Trophoblast cell (in vitro differentiated cells and primary cell): Measurements from ENCODE around the gene CHPT1.

Source experiments
- DNase-seq, 2 donors: peaks; one replicate each; pipeline ENCODE4 v3.0.0-alpha.2; 2016
- H2AFZ ChIP-seq: 2 replicates; pipeline ENCODE4 v1.6.1; 2013; ENCODE audit warnings: low read length, moderate library complexity, mild to moderate bottlenecking; ENCODE audit not compliant: insufficient read depth, poor library complexity
- H2AK5ac ChIP-seq: 2 replicates; pipeline ENCODE4 v1.6.1; 2013; ENCODE audit warnings: mild to moderate bottlenecking, low read length
- H2BK120ac ChIP-seq: 2 replicates; pipeline ENCODE4 v1.6.1; 2013; ENCODE audit warnings: low read length, mild to moderate bottlenecking, moderate library complexity; ENCODE audit not compliant: insufficient read depth, poor library complexity
- H2BK12ac ChIP-seq: 2 replicates; pipeline ENCODE4 v1.6.1; 2013; ENCODE audit warnings: mild to moderate bottlenecking, low read length, moderate library complexity
- H2BK5ac ChIP-seq: 2 replicates; pipeline ENCODE4 v1.6.1; 2013; ENCODE audit warnings: low read length, low read depth, moderate library complexity, mild to moderate bottlenecking; ENCODE audit not compliant: poor library complexity
- H3K14ac ChIP-seq: 2 replicates; pipeline ENCODE4 v1.6.1; 2013; ENCODE audit warnings: mild to moderate bottlenecking, low read length
- H3K18ac ChIP-seq: 2 replicates; pipeline ENCODE4 v1.6.1; 2013; ENCODE audit warnings: mild to moderate bottlenecking, low read length
- H3K23ac ChIP-seq: 2 replicates; pipeline ENCODE4 v1.6.1; 2013; ENCODE audit warnings: low read length
- H3K27ac ChIP-seq: 2 replicates; pipeline ENCODE4 v1.5.1; 2013; ENCODE audit warnings: low read depth, mild to moderate bottlenecking, inconsistent platforms, low read length, moderate library complexity
- H3K27me3 ChIP-seq: 2 replicates; pipeline ENCODE4 v1.6.1; 2013; ENCODE audit warnings: inconsistent platforms, mild to moderate bottlenecking, low read length, moderate library complexity; ENCODE audit not compliant: insufficient read depth
- H3K36me3 ChIP-seq, 2 experiments: 1 replicate in 1 of 2; 2 replicates in 1 of 2; pipeline ENCODE4 v1.6.1; 2013; ENCODE audit warnings: low read length in 2 of 2, mild to moderate bottlenecking in 2 of 2, moderate library complexity in 1 of 2; ENCODE audit not compliant: insufficient read depth in 2 of 2, control insufficient read depth in 1 of 2
- H3K4ac ChIP-seq: 2 replicates; pipeline ENCODE4 v1.6.1; 2013; ENCODE audit warnings: low read depth, mild to moderate bottlenecking, low read length, moderate library complexity
- H3K4me1 ChIP-seq, 2 experiments: 1 replicate in 1 of 2; 2 replicates in 1 of 2; pipeline ENCODE4 v1.6.1; 2013; ENCODE audit warnings: low read length in 2 of 2, mild to moderate bottlenecking in 2 of 2, moderate library complexity in 1 of 2; ENCODE audit not compliant: insufficient read depth in 2 of 2, control insufficient read depth in 1 of 2
- H3K4me2 ChIP-seq: 2 replicates; pipeline ENCODE4 v1.6.1; 2013; ENCODE audit warnings: inconsistent platforms, mild to moderate bottlenecking, low read length, moderate library complexity
- H3K4me3 ChIP-seq: 2 replicates; pipeline ENCODE4 v1.5.1; 2013; ENCODE audit warnings: mild to moderate bottlenecking, low read depth, low read length, inconsistent platforms
- H3K79me1 ChIP-seq: one replicate; pipeline ENCODE4 v1.6.1; 2013; ENCODE audit warnings: low read length
- H3K79me2 ChIP-seq: 2 replicates; pipeline ENCODE4 v1.6.1; 2013; ENCODE audit warnings: low read length, mild to moderate bottlenecking; ENCODE audit not compliant: control insufficient read depth, insufficient read depth, poor library complexity
- H3K9ac ChIP-seq: 2 replicates; pipeline ENCODE4 v1.6.1; 2013; ENCODE audit warnings: mild to moderate bottlenecking, low read length
- H3K9me3 ChIP-seq: 2 replicates; pipeline ENCODE4 v1.6.1; 2013; ENCODE audit warnings: low read depth, mild to moderate bottlenecking, control low read depth, inconsistent platforms, low read length; ENCODE audit not compliant: insufficient read depth
- H4K12ac ChIP-seq: 2 replicates; pipeline ENCODE4 v1.6.1; 2013; ENCODE audit warnings: low read depth, mild to moderate bottlenecking, low read length, moderate library complexity
- H4K8ac ChIP-seq: 2 replicates; pipeline ENCODE4 v1.6.1; 2013; ENCODE audit warnings: low read depth, mild to moderate bottlenecking, low read length, moderate library complexity
- H4K91ac ChIP-seq: one replicate; pipeline ENCODE4 v1.6.1; 2013; ENCODE audit warnings: low read depth, mild to moderate bottlenecking, low read length, moderate library complexity
- WGBS: extraction: QIAGEN DNeasy Blood & Tissue Kit; methylation state at CpG from one replicate; pipeline ENCODE4 v1.1.7; 2013; ENCODE audit warnings: missing lambda C conversion rate; ENCODE audit not compliant: insufficient read length, insufficient coverage; ENCODE audit errors: extremely low coverage; 5-methylcytosine and 5-hydroxymethylcytosine counted together

Gene CHPT1

DNA sequence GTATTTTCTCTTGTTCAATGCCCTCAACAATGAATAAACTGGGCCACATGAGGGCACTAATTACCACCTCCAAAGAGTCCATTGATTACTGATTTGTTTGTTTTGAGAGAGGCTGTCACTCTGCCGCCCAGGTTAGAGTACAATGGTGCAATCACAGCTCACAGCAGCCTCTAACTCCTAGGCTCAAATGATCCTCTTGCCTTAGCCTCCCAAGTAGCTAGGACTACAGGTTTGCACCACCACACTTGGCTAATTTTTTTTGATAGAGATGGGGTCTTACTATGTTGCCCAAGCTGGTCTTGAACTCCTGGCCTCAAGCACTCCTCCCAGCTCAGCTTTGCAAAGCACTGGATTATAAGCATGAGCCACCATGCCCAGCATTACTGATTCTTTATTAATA lies 70.1 kb downstream of the CHPT1 start:
- H3K79me2 ChIP-seq, result no peaks in the 10 kb centered on the region
- no peak overlapping the region for H3K18ac ChIP-seq
- H2AK5ac ChIP-seq, result no peak overlapping the region
- no peak overlapping the region for H3K4me2 ChIP-seq
- H3K4me3 ChIP-seq, result no peak overlapping the region
- no peak overlapping the region for H2BK12ac ChIP-seq
- no peak overlapping the region for H2BK120ac ChIP-seq
- no peaks in the 10 kb centered on the region for H3K79me1 ChIP-seq
- no peak overlapping the region for H4K8ac ChIP-seq
- peaks cover 0 to 2% of the 10 kb centered on the region in 2 experiments for H3K4me1 ChIP-seq
- no peak overlapping the region for H4K12ac ChIP-seq
- no peak overlapping the region for H3K23ac ChIP-seq
- no peak for DNase-seq
- no peaks in the 10 kb centered on the region for H3K9me3 ChIP-seq
- H3K4ac ChIP-seq, result no peak overlapping the region
- H3K9ac ChIP-seq, result no peak overlapping the region
- no peak overlapping the region for H3K27ac ChIP-seq
- no CpG with 5 or more reads among the region's 1 CpG for WGBS
- H3K36me3 ChIP-seq, result peaks cover 3 to 6% of the 10 kb centered on the region in 2 experiments
- H4K91ac ChIP-seq, result no peak overlapping the region
- no peak overlapping the region for H3K14ac ChIP-seq
- H2AFZ ChIP-seq, result no peak overlapping the region
- H2BK5ac ChIP-seq, result no peak overlapping the region
- H3K27me3 ChIP-seq, result no peaks in the 10 kb centered on the region

DNA sequence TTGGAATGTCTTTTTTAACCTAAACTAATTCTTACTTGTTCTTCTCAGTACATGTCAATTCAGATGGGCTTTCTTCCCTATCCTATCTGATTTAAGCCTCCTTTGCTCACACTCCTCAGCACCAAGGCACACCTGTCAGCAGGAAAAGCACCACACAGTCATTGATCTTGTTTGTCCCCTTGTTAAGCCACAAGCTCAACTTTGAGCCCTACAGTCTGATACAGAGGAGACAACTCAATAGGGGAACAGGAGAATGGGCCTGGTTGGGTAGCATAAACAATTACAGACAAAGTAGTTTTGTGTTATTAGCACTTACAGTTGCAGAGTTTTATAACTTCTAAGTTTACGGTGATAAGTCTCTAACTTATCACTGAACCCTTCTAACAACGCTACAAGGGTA lies 71.3 kb downstream of the CHPT1 start:
- no CpG with 5 or more reads among the region's 2 CpGs for WGBS

DNA sequence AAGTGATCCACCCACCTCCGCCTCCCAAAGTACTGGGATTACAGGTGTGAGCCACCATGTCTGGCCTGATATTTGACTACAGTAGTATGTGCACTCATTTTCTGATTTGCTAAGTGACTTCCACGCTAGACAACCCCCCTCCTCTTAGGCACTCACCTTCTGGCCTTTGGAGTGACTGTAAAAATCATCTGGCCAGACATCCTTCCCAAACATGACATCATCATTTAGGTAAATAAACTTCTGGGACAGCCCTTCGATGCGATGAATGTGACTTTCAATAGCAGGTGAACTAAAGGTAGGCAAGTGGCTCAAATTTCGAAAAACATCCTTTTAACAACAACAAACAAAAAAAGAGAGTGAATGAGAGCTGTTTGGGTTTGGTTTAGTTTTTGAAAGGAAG lies 72.4 kb downstream of the CHPT1 start:
- WGBS, result no CpG with 5 or more reads among the region's 5 CpGs
- no peak overlapping the region for H3K23ac ChIP-seq

More for the DNA sequence above, 71.3 kb downstream of the CHPT1 start:
- no peak overlapping the region for H3K18ac ChIP-seq
- H3K14ac ChIP-seq, result no peak overlapping the region
- no peak overlapping the region for H3K9ac ChIP-seq
- H3K36me3 ChIP-seq, result peaks cover 3 to 4% of the 10 kb centered on the region in 2 experiments
- no peak overlapping the region for H3K4me3 ChIP-seq
- no peak overlapping the region for H2BK120ac ChIP-seq
- no peak overlapping the region for H4K8ac ChIP-seq
- no peak overlapping the region for H2BK5ac ChIP-seq
- no peak overlapping the region for H2AK5ac ChIP-seq
- no peaks in the 10 kb centered on the region for H3K4me1 ChIP-seq
- H4K12ac ChIP-seq, result no peak overlapping the region
- H3K23ac ChIP-seq, result no peak overlapping the region
- H3K4ac ChIP-seq, result no peak overlapping the region
- no peak overlapping the region for H2BK12ac ChIP-seq
- H3K9me3 ChIP-seq, result no peaks in the 10 kb centered on the region
- DNase-seq, result no peak
- H2AFZ ChIP-seq, result no peak overlapping the region
- H3K79me2 ChIP-seq, result no peaks in the 10 kb centered on the region
- H3K27ac ChIP-seq, result no peak overlapping the region
- H3K27me3 ChIP-seq, result no peaks in the 10 kb centered on the region
- no peak overlapping the region for H4K91ac ChIP-seq
- no peaks in the 10 kb centered on the region for H3K79me1 ChIP-seq
- no peak overlapping the region for H3K4me2 ChIP-seq

DNA sequence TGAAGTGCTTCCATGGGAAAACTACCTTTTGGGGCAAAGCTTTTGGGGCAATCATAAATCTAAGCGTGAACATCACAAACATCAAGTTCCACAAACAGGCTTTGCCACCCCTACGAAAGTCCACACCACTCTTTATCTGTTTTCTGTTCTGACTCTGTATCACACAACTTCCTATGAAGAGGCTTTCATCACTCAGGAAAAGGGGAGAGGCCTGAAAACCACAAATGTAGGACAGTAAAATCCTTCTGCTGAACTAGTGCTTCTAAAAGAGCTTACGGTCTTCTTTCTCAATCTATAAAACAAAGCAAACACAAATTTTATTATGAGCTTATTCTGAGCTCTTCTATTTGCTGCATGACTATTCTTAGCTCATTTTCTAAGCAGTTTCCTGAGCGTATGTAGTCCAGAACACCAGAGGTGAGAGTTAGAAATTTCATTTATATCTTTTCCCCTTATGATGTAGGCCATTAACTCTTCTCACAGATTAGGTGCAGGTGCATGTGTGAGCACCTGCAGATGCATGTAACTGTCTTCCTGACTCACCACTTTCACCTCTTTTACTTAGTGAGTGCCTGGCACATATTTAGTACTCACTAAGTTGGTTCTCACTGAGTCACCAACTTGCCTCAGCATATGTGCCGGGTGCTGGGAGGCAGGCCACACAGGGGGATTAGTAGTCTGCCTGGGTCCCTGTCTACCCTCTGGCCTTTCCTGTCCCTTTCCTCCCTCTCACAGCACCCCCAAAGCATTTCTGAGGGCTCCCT lies 74.8 kb downstream of the CHPT1 start:
- no peak overlapping the region for H2AFZ ChIP-seq
- no CpG with 5 or more reads among the region's 5 CpGs for WGBS
- H3K14ac ChIP-seq, result no peak overlapping the region
- no peak overlapping the region for H4K8ac ChIP-seq
- peak overlapping the region; percentile 56 for H3K9ac ChIP-seq
- H3K4me2 ChIP-seq, result no peak overlapping the region
- no peaks in the 10 kb centered on the region for H3K79me2 ChIP-seq
- H3K18ac ChIP-seq, result no peak overlapping the region
- no peaks in the 10 kb centered on the region for H3K79me1 ChIP-seq
- H2BK12ac ChIP-seq, result no peak overlapping the region
- H4K91ac ChIP-seq, result no peak overlapping the region
- H3K4me1 ChIP-seq, result no peaks in the 10 kb centered on the region
- no peak for DNase-seq
- no peak overlapping the region for H3K23ac ChIP-seq
- H3K36me3 ChIP-seq, result peaks cover 2% of the 10 kb centered on the region in 2 experiments
- no peak overlapping the region for H3K4ac ChIP-seq
- no peak overlapping the region for H4K12ac ChIP-seq
- H2BK120ac ChIP-seq, result no peak overlapping the region
- no peaks in the 10 kb centered on the region for H3K27me3 ChIP-seq
- no peak overlapping the region for H2BK5ac ChIP-seq
- no peak overlapping the region for H3K27ac ChIP-seq
- H3K4me3 ChIP-seq, result no peak overlapping the region
- H2AK5ac ChIP-seq, result no peak overlapping the region
- no peaks in the 10 kb centered on the region for H3K9me3 ChIP-seq

More for the DNA sequence above, 72.4 kb downstream of the CHPT1 start:
- H3K27ac ChIP-seq, result no peak overlapping the region
- no peak overlapping the region for H3K4me2 ChIP-seq
- H3K27me3 ChIP-seq, result no peaks in the 10 kb centered on the region
- H4K8ac ChIP-seq, result no peak overlapping the region
- no peaks in the 10 kb centered on the region for H3K79me1 ChIP-seq
- no peak overlapping the region for H4K12ac ChIP-seq
- no peaks in the 10 kb centered on the region for H3K9me3 ChIP-seq
- H2AFZ ChIP-seq, result no peak overlapping the region
- DNase-seq, result no peak
- no peak overlapping the region for H3K4me3 ChIP-seq
- no peak overlapping the region for H2BK5ac ChIP-seq
- no peak overlapping the region for H4K91ac ChIP-seq
- no peak overlapping the region for H3K9ac ChIP-seq
- no peaks in the 10 kb centered on the region for H3K79me2 ChIP-seq
- H3K18ac ChIP-seq, result no peak overlapping the region
- no peaks in the 10 kb centered on the region for H3K4me1 ChIP-seq
- no peak overlapping the region for H2BK120ac ChIP-seq
- H2AK5ac ChIP-seq, result no peak overlapping the region
- no peak overlapping the region for H3K4ac ChIP-seq
- peaks cover 3 to 4% of the 10 kb centered on the region in 2 experiments for H3K36me3 ChIP-seq
- no peak overlapping the region for H2BK12ac ChIP-seq
- no peak overlapping the region for H3K14ac ChIP-seq
